GM12892 (cell line): ENCODE results near the gene CEP55.
"Not testable (repeated sequence)": the region's sequence is repeated elsewhere in the genome, so short reads cannot be mapped to it uniquely, and the experiment has no call there.

Experiments
- POLR2A ChIP-seq: IDR thresholded peaks from 2 replicates; pipeline ENCODE4 v1.6.1; 2011; ENCODE audit warnings: low read depth, low read length, control low read depth
- POLR2AphosphoS5 ChIP-seq: IDR thresholded peaks from 2 replicates; pipeline ENCODE4 v1.6.1; 2011; ENCODE audit warnings: low read depth, low read length, control low read depth
- TAF1 ChIP-seq: IDR thresholded peaks from 2 replicates; pipeline ENCODE4 v1.6.1; 2011; ENCODE audit warnings: low read depth, mild to moderate bottlenecking, control low read depth, low read length, borderline replicate concordance

- TF ChIP-seq POLR2AphosphoS5, POLR2A, TAF1: not testable (repeated sequence)
Measured at GRCh38 chr10:93467635-93468034, 28.8 kb upstream of the CEP55 start.
